ENCODE data around the gene PTPN9.

Gene PTPN9

DNA sequence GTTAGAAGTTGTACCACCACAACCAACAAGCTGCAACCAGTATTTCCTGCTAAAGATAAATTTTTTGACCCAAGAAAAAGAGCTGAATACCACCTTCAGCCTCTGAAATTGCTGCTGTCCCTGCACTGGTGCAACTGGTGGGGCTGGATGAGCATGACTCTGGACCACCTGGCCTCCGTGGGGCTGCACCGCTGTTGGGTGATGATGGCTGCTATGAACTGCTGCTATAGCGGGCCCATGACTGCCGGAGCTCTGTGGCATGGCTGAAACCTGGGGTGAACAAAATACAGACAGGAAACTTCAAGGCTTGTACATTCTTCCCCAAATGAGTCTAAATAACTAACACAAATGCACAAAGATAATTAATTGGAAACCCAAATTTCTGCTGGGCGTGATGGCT lies 156.6 kb downstream of the PTPN9 start:
- no peak for DNase-seq (ENCODE audit: low read depth in 2 of 2)

DNA sequence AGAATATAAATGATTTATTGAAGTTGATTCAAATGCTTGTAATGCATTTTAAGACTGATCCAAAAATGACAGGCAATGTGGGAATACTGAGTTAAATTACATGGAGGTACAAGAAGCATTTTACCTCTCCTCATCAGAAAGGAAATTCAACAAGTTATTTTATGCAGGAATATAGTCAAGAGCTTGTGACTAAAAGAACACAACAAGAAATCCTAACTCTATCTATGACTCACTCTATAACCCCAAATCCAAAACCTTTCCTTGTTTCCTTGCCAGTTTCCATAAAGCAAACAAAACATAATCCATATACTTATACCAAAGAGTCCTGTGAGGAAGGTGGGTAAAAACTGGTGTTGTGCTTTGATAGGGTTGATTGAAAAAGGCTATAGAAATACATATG lies 158.4 kb downstream of the PTPN9 start:
- DNase-seq (ENCODE audit: low read depth in 2 of 2), result no peak

DNA sequence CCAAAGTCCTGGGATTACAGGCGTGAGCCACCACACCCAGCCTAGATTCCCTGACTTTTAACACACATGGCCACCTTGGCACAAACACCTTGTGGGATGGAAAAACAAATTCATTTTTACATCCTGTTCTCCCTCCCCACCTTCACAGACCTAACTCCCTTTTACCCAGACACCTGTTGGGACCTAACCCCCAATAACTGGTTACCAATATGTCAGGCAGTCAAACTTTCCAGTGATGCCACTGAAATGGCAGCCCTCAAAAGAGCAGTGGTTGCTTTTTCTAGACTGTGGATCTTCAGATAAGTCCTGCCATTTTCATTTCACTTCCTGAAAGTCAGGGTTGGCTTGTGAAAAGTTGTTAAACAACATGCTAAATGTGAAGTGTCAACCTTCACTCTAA lies 162.5 kb downstream of the PTPN9 start:
- no peak for DNase-seq (ENCODE audit: low read depth in 2 of 2)

Measured in fibroblast of skin of left quadriceps (primary cell).